Stimulated activated naive CD8-positive, alpha-beta T cell treated with anti-CD3 and anti-CD28 coated beads, Interleukin-15, amount 100 ng/mL, for 72 hours (primary cell): ENCODE measurements around the gene ASGR2.
A peak's percentile ranks its signal among the peaks of the same experiment; 100 is the strongest.
"Not testable (repeated sequence)": the region's sequence is repeated elsewhere in the genome, so short reads cannot be mapped to it uniquely, and the experiment has no call there.

Experiments
- ATAC-seq: fragments of 150-1000 bp; cut with Tn5 transposase; 2 replicates; pipeline ENCODE4 v1.10.0; 2021; ENCODE audit warnings: mild to moderate bottlenecking, moderate library complexity
- DNase-seq, 2 donors: peaks; one replicate each; pipeline ENCODE4 v3.0.0; 2021 to 2022
- H3K27ac Mint-ChIP-seq, 2 donors: one replicate each; pipeline ENCODE4 v1.8.0; 2022; ENCODE audit warnings: mild to moderate bottlenecking in 2 of 2, mixed read lengths in 2 of 2, moderate library complexity in 2 of 2
- H3K27me3 Mint-ChIP-seq: one replicate; pipeline ENCODE4 v1.8.0; 2022; ENCODE audit warnings: mixed read lengths
- H3K4me1 Mint-ChIP-seq: one replicate; pipeline ENCODE4 v1.8.0; 2022; ENCODE audit warnings: mild to moderate bottlenecking, mixed read lengths
- H3K4me3 Mint-ChIP-seq, 2 donors: one replicate each; pipeline ENCODE4 v1.8.0; 2022; ENCODE audit warnings: mild to moderate bottlenecking in 2 of 2, mixed read lengths in 2 of 2, moderate library complexity in 1 of 2
- H3K9me3 Mint-ChIP-seq, 2 donors: one replicate each; pipeline ENCODE4 v1.8.0; 2022; ENCODE audit warnings: mixed read lengths in 2 of 2

Gene ASGR2, protein sequence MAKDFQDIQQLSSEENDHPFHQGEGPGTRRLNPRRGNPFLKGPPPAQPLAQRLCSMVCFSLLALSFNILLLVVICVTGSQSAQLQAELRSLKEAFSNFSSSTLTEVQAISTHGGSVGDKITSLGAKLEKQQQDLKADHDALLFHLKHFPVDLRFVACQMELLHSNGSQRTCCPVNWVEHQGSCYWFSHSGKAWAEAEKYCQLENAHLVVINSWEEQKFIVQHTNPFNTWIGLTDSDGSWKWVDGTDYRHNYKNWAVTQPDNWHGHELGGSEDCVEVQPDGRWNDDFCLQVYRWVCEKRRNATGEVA

DNA sequence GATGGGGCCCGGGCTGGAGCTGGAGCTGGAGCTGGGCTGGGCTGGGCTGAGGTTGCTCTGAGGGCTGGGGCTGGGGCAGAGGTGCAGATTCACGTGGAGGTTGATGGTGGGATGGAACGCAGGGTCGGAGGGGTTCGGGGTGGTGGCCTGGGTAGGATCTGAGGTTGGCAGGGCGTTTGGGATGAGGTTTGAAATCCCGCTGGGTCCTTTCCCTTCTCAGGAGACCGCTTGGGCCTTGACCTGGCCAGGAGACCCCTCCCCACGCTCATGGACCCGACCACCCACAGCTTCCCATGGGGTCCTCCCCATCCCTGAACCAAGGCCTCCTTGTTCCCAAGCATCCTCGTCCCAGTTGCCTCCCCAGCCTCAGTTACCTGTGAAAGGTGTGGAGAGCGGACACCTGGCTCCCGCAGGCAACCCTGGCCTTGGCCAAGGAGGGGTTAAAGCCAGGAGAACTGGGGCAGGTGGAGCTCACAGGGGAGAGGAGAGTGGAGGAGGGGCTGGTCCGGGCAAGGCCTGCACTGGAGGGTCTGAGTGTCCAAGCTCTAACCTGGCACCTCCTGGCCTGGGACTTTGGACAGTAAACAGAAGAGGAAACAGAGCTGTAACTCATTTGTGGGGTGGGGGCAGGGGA lies at the start of gene ASGR2:
Gene ASGR2, minus strand, starts transcription at position 582 of the 634 bp plus-strand sequence. CDS start 582 bp downstream, outside the sequence.
- Mint-ChIP-seq H3K4me3 (no peak within 1 kb of the TSS), H3K9me3 (no peaks in the 10 kb centered on the region), H3K4me1 (peaks cover 9% of the 10 kb centered on the region), H3K27ac (no peak within 1 kb of the TSS), H3K27me3 (peaks cover 4% of the 10 kb centered on the region)
- ATAC-seq (no peak), DNase-seq (no peak)

DNA sequence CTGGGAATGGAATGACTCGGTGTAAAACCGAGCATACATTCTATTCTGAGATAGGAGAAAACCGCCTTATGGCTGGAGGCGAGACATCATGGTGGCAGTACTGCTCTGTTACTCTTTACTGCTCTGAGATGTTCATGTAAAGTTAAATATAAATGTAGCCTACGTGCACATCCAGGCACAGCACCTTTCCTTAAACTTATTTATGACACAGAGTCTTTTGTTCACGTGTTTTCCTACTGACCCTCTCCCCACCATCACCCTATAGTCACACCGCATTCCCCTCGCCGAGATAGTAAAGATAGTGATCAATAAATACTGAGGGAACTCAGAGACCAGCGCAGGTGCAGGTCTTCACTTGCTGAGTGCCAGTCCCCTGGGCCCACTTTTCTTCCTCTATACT lies 44.9 kb upstream of the ASGR2 start:
- H3K4me1 Mint-ChIP-seq, H3K27me3 Mint-ChIP-seq: not testable (repeated sequence)

DNA sequence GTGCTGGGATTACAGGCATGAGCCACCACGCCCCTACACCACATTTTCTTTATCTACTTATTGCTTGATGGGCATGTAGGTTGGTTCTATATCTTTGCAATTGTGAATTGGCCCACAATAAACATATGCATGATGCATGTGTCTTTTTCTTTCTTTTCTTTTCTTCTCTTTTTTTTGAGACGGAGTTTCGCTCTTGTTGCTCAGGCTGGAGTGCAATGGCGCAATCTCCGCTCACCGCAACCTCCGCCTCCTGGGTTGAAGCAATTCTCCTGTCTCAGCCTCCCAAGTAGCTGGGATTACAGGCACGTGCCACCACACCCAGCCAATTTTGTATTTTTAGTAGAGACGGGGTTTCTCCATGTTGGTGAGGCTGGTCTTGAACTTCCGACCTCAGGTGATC lies 43.8 kb upstream of the ASGR2 start:
- H3K27ac Mint-ChIP-seq, H3K4me3 Mint-ChIP-seq, H3K9me3 Mint-ChIP-seq, DNase-seq, H3K4me1 Mint-ChIP-seq, ATAC-seq, H3K27me3 Mint-ChIP-seq: not testable (repeated sequence)

More for the DNA sequence above, 44.9 kb upstream of the ASGR2 start:
- not testable (repeated sequence) for H3K27ac Mint-ChIP-seq, H3K4me3 Mint-ChIP-seq, H3K9me3 Mint-ChIP-seq, DNase-seq, ATAC-seq

DNA sequence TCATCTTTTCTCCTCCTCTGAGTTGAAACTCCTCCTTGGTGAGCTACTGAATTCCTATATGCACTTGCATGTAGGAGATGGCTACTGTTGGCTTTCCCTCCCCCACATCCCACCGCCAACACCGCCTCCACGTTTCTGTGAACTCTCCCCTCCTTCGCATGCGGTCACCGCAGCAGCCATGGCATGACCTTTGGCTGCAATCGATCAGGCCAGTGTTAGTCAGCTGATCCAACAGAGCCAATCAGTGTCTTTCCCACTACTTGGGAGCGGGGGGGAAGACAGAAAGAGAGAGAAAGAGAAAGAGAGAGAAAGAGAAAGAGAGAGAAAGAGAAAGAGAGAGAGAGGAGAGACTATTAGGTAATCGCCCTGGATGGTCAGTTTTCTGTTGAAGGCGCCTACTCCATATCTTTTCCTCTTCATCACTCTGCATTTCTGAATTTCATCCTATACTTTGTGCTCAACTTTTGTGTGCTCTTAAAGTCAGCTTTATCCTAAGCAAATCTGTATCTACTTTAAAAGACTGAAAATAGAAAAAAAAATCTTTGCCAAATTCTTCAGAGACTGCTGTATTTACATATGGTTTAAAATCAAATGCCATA lies 41.8 kb upstream of the ASGR2 start:
- H3K4me3 Mint-ChIP-seq: no peak overlapping the region
- ATAC-seq: no peak
- H3K4me1 Mint-ChIP-seq: no peaks in the 10 kb centered on the region
- H3K27ac Mint-ChIP-seq: no peak overlapping the region
- no peaks in the 10 kb centered on the region for H3K9me3 Mint-ChIP-seq
- peaks cover 7% of the 10 kb centered on the region for H3K27me3 Mint-ChIP-seq
- no peak for DNase-seq

DNA sequence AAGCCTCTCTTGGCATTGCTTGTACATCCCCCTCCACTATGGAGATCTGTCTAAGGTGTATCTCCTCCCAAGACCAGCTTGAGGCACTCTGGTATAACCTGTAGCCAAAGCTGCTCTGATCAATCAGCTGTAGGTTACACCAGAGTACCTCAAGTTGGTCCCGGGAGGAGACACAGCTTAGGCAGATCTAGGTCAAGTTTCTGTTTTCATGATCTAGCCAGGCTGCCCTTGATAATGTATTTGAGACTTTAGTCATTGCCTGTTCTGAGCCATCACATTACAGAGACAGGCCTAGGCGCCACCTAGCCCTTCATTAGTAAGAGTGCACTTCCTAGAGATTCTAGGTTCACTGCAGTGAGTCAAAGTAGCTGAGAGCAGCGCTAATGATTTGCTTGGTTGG lies 33.1 kb upstream of the ASGR2 start:
- Mint-ChIP-seq H3K27me3 (no peaks in the 10 kb centered on the region), H3K9me3 (no peaks in the 10 kb centered on the region), H3K27ac (no peak overlapping the region), H3K4me3 (no peak overlapping the region), H3K4me1 (no peaks in the 10 kb centered on the region)
- DNase-seq: no peak
- ATAC-seq: no peak

DNA sequence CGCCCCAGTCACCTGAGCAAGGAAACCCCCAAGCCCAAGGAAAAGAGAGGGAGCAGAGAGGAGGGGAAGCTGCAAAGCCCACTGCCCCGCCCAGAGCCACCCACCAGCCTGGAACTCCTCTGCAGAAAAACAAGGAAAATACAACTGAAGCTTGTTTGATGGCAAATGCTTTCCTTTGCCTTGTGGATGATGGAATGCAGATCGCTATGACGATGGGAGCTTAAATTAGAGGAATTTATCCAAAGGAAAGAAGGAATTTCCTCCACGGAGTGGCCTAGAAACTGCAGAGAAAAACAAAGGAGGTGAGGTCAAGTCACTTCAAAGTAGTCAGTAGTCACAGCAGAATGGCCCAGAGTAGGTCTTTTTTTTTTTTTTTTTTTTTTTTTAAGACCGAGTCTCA lies 31.5 kb upstream of the ASGR2 start:
- DNase-seq (no peak), ATAC-seq (no peak)
- H3K9me3 Mint-ChIP-seq: no peaks in the 10 kb centered on the region
- H3K4me1 Mint-ChIP-seq: no peaks in the 10 kb centered on the region
- H3K27me3 Mint-ChIP-seq: no peaks in the 10 kb centered on the region
- H3K27ac Mint-ChIP-seq: no peak overlapping the region
- no peak overlapping the region for H3K4me3 Mint-ChIP-seq

DNA sequence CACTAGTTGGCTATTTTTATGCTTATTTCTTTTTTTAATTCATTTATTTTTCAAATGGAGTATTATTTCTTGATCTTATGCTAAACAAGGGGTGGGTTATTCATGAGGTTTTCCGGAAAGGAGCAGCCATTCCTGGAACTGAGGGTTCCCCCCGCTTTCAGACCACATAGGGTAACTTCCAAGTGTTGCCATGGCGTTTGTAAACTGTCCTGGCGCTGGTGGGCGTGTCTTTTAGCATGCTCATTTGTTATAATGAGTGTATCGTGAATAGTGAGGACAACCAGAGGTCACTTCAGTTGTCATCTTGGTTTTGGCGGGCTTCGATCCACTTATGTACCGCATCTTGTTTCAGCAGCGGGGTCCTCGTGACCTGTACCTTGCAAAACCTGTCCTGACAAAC lies 29.6 kb upstream of the ASGR2 start:
- Mint-ChIP-seq H3K27me3 (peaks cover 5% of the 10 kb centered on the region), H3K9me3 (no peaks in the 10 kb centered on the region), H3K4me1 (no peaks in the 10 kb centered on the region), H3K4me3 (no peak overlapping the region), H3K27ac (no peak overlapping the region)
- no peak for DNase-seq
- ATAC-seq: no peak

DNA sequence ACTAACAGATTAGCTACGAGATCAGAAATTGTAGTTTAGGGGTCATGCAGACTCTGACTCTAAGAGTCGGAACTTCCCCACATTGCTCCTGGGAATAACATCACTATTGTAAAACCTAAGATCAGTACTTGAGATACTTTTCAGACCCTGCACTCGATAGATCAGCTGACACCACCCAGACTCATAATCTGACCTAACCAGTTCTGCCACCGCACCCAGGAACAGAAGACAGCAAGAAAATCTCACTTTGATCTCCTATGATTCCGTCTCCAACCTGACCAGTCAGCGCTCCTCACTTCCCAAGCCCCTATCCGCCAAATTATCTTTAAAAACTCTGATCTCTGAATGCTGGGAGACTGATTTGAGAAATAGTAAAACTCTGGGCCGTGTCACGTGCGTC lies 27.2 kb upstream of the ASGR2 start:
- Mint-ChIP-seq H3K27ac (peak overlapping the region in 1 of 2 donors; percentile 4), H3K4me1 (no peaks in the 10 kb centered on the region), H3K9me3 (no peaks in the 10 kb centered on the region), H3K4me3 (no peak overlapping the region), H3K27me3 (peaks cover 18% of the 10 kb centered on the region)
- ATAC-seq: no peak
- no peak for DNase-seq

DNA sequence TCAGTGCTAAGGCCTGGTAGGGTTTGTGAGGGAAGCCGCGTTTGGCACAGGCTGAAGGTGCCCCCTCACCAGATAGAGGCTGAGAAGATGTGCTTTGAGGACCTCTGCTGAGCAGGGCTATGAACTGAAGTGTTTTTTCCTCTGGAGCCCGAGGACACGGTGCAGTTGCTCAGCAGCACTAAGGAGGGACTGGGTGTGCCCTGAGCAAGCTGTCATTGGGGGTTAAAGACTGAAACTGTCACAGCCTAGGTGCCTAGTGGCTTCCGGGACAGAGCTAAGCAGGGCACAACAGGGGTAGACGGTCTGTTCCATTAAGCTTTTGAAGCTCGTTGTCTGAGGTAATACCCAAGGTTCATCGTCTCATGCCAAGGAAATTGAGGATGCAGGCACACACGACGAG lies 24.8 kb upstream of the ASGR2 start:
- H3K4me1 Mint-ChIP-seq: peaks cover 8% of the 10 kb centered on the region
- no peak overlapping the region for H3K27ac Mint-ChIP-seq
- peaks cover 21% of the 10 kb centered on the region for H3K27me3 Mint-ChIP-seq
- H3K4me3 Mint-ChIP-seq: no peak overlapping the region
- DNase-seq: no peak
- ATAC-seq: no peak
- H3K9me3 Mint-ChIP-seq: no peaks in the 10 kb centered on the region

DNA sequence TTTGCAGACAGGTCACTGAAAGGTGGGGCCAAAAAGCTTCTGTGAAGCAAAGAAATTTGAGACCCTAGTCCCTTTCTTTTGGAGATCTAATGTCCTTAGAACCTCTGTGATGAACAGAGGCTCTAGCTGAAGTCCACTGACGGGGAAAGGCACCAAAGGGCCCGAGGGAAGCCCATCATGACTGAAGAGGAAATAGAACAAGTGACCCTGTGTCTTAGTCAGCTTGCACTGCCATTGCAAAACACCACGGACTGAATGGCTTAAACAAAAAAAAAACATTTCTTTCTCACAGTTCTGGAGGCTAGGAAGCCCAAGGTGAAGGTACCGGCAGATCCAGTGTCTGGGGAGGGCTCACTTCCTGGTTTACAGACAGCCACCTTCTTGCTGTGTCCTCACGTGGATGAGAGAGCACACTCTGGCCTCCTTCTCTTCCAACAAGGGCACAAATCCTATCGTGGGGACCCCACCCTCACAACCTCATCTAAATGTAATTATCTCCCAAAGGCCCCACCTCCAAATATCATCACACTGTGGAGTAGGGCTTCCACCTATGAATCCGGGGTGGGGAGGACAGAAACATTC lies 24.3 kb upstream of the ASGR2 start:
- no peak overlapping the region for H3K27ac Mint-ChIP-seq
- H3K9me3 Mint-ChIP-seq: no peaks in the 10 kb centered on the region
- ATAC-seq: no peak
- no peak for DNase-seq
- H3K4me1 Mint-ChIP-seq: peaks cover 9% of the 10 kb centered on the region
- no peak overlapping the region for H3K4me3 Mint-ChIP-seq
- peaks cover 21% of the 10 kb centered on the region for H3K27me3 Mint-ChIP-seq

DNA sequence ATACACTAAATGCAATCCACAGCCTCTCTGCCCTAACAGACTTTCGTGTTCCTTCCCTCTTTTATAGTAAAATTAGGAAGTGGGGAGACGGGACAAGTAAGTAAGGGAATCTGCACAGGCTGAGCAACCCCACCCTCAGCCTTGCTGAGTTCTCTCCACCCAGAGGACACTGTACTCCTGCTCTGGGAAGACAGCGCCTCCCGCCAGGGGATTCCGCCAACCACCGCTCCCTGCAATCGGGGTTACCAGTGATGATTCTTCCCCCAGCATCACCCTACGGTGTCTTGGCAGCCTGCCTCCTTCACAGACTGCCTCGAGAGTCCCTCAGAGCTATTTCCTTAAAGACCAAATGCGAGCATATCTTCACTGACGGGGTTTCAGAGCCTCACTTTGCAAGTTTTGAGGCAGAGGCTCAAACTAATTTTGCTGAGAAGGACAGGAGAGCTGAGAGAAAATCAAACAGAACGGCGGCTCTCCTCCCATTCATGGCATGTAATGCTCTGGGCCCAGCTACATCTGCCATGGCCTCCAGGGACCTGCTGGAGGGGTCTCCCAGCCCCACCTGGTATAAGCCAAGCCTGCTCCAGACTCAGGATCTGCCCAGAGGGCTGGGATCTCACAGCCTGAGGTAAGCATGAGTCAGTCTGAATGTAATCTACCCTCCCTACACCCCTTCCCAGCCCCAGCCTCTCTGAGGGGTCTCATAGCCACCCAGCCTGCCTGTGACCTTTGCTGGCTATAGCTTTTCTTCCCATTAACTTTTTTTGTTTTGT lies 22.7 kb upstream of the ASGR2 start:
- DNase-seq (no peak), ATAC-seq (no peak)
- peaks cover 21% of the 10 kb centered on the region for H3K27me3 Mint-ChIP-seq
- H3K9me3 Mint-ChIP-seq: no peaks in the 10 kb centered on the region
- no peak overlapping the region for H3K27ac Mint-ChIP-seq
- no peak overlapping the region for H3K4me3 Mint-ChIP-seq
- peaks cover 23% of the 10 kb centered on the region for H3K4me1 Mint-ChIP-seq

DNA sequence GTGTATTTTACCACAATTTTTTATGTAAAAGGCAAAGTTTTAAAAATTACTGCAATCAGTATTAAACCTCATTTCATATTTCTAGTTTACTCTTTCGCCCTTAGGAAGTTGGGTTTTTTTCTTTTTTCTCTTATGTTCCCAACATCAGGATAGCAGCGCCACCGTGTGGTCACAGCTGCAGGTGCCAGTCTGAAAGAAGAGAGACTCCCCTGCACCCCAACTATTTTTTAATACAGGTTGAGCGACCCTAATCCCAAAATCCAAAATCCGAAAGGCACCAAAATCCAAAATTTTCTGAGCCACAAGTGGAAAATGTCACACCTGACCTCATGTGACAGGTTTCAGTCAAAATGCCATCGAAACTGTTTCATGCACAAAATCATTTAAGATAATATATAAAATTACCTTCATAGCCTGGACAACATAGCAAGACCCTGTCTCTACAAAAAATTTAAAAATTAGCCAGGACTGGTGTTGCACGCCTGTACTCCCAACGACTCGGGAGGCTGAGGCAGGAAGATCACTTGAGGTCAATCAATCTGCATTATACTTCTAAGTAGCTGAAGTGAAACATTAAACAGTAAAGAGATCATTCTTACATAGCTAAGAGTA lies 21.8 kb upstream of the ASGR2 start:
- no peaks in the 10 kb centered on the region for H3K9me3 Mint-ChIP-seq

DNA sequence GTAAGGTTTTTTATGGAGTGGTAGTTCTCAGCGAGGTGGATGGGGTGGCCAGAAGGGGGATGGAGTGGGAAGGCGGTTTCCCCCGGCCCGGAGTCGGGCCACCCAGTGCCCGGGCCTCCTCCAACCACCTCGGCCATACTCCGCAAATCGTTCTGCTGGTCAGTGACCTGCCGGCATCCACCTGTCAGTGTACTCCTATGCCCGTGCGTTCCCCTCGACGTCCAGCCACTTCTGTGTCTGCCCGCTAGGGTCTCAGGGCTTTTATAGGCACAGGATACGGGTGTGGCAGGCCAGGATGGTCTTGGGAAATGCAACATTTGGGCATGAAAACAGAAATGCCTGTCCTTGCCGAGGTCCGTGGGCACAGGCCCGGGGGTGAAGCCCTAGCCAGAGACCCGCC lies 19.3 kb upstream of the ASGR2 start:
- no peak for DNase-seq
- Mint-ChIP-seq H3K4me3 (peak overlapping the region; percentile 61 to 80), H3K27me3 (peaks cover 23% of the 10 kb centered on the region), H3K4me1 (peaks cover 31% of the 10 kb centered on the region), H3K27ac (peak overlapping the region; percentile 5 to 49), H3K9me3 (no peaks in the 10 kb centered on the region)
- ATAC-seq: no peak

More for the DNA sequence above, 21.8 kb upstream of the ASGR2 start:
- DNase-seq (peak; percentile 54 to 60), ATAC-seq (no peak)
- peaks cover 23% of the 10 kb centered on the region for H3K27me3 Mint-ChIP-seq
- peaks cover 31% of the 10 kb centered on the region for H3K4me1 Mint-ChIP-seq
- H3K4me3 Mint-ChIP-seq: no peak overlapping the region
- H3K27ac Mint-ChIP-seq: no peak overlapping the region

DNA sequence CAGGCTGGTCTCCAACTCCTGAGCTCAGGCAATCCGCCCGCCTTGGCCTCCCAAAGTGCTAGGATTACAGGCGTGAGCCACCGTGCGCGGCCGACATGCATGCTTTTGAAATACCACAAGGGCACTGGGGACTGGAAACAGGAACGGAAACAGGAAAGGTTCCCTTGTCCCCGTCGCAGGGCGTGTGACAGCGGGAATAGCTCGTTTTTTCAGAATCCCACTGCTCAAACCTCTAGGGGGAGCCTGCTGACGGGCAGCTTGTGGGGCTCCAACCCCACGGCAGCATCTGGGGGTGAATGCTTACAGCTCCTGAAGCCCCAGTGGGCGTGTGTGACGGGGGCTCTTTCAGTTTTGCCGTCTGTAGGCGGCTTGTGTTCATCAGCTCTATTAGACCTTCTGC lies 18.8 kb upstream of the ASGR2 start:
- Mint-ChIP-seq H3K9me3 (no peaks in the 10 kb centered on the region), H3K4me1 (peaks cover 31% of the 10 kb centered on the region), H3K27me3 (peaks cover 23% of the 10 kb centered on the region), H3K4me3 (peak overlapping the region; percentile 61 to 80), H3K27ac (peak overlapping the region; percentile 5 to 49)
- ATAC-seq: peak; percentile 18
- peak; percentile 51 to 53 for DNase-seq

DNA sequence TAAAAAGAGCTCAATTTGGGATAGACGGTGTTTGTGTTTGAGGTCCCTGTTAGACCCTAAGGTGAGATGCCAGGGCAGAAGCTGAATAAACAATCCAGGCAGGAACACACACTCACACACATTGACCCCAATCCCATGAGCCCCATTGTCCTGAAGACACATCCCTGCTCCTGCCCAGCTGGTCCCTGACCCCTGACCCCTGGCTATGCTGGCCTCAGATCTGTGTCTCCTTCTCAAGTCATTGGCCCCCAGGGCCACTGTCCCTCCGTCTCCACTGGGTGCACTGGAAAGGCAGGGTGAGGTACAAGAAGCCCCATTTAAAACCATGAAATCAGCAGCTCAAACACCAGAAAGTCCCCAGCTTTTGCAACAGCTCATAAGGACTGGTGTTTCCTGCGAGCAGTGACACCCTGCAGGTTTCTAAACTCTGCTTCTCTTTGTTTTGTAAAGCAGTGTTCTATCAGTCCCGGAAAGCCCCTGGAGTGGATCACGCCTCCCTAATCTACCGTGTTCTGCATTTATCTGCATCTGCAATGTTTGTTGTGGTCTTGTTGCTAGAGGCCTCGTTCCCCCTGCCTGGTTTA lies 18.0 kb upstream of the ASGR2 start:
- Mint-ChIP-seq H3K4me3 (peak overlapping the region; percentile 69 to 75), H3K27ac (peak overlapping the region; percentile 59 to 82), H3K9me3 (no peaks in the 10 kb centered on the region), H3K4me1 (peaks cover 31% of the 10 kb centered on the region), H3K27me3 (peaks cover 21% of the 10 kb centered on the region)
- ATAC-seq: peak; percentile 99
- DNase-seq: peak; percentile 49 to 75
